Loucy (cell line): ENCODE measurements around the gene PAWR.
"Not testable (repeated sequence)": the region's sequence is repeated elsewhere in the genome, so short reads cannot be mapped to it uniquely, and the experiment has no call there.

ENCODE experiments used
- H2AFZ ChIP-seq: fragments of 200-600 bp; sonication (generic); 2 replicates; pipeline ENCODE4 v1.6.0; 2016; ENCODE audit warnings: antibody characterized with exemption, mild to moderate bottlenecking, low read length, moderate library complexity
- H3F3A ChIP-seq: fragments of 200-600 bp; 2 replicates; pipeline ENCODE4 v1.6.0; 2016; ENCODE audit warnings: antibody characterized with exemption, low read depth, mild to moderate bottlenecking
- H3K27me3 ChIP-seq: fragments of 200-600 bp; sonication (generic); 2 replicates; pipeline ENCODE4 v1.6.1; 2014; ENCODE audit warnings: low read length, mild to moderate bottlenecking; ENCODE audit not compliant: insufficient read depth, poor library complexity, severe bottlenecking
- H3K36me3 ChIP-seq: fragments of 200-600 bp; sonication (generic); 2 replicates; pipeline ENCODE4 v1.6.1; 2016; ENCODE audit warnings: low read length; ENCODE audit not compliant: insufficient read depth
- H3K4me1 ChIP-seq: fragments of 200-600 bp; sonication (generic); 2 replicates; pipeline ENCODE4 v1.5.1; 2014; ENCODE audit warnings: low read length, mild to moderate bottlenecking; ENCODE audit not compliant: insufficient read depth, poor library complexity, severe bottlenecking
- H3K4me2 ChIP-seq: fragments of 200-600 bp; sonication (generic); 2 replicates; pipeline ENCODE4 v1.6.0; 2014; ENCODE audit warnings: antibody characterized with exemption, low read length, low read depth, mild to moderate bottlenecking; ENCODE audit not compliant: poor library complexity, severe bottlenecking
- H3K4me3 ChIP-seq: fragments of 200-600 bp; sonication (generic); 2 replicates; pipeline ENCODE4 v1.5.1; 2014; ENCODE audit warnings: low read length, mild to moderate bottlenecking, mixed read lengths; ENCODE audit not compliant: poor library complexity, severe bottlenecking
- H3K79me2 ChIP-seq: fragments of 200-600 bp; sonication (generic); 2 replicates; pipeline ENCODE4 v1.6.1; 2014; ENCODE audit warnings: low read length; ENCODE audit not compliant: insufficient read depth
- H3K9ac ChIP-seq: fragments of 200-600 bp; sonication (generic); 2 replicates; pipeline ENCODE4 v1.6.0; 2014; ENCODE audit warnings: mild to moderate bottlenecking, low read depth, low read length, moderate library complexity; ENCODE audit not compliant: poor library complexity, severe bottlenecking
- H3K9me2 ChIP-seq: fragments of 200-600 bp; sonication (generic); replicated peaks from 2 replicates; pipeline ENCODE4 v1.6.1; 2016; ENCODE audit warnings: low read depth, low read length, mixed read lengths
- H3K9me3 ChIP-seq: fragments of 200-600 bp; sonication (generic); 2 replicates; pipeline ENCODE4 v1.6.1; 2014; ENCODE audit warnings: mild to moderate bottlenecking, antibody characterized with exemption, low read length, low read depth; ENCODE audit not compliant: insufficient read depth
- H4K20me1 ChIP-seq: fragments of 200-600 bp; sonication (generic); 2 replicates; pipeline ENCODE4 v1.6.0; 2014; ENCODE audit warnings: antibody characterized with exemption, low read length, mild to moderate bottlenecking; ENCODE audit not compliant: insufficient read depth, poor library complexity, severe bottlenecking
- EZH2phosphoT487 ChIP-seq: fragments of 200-600 bp; IDR thresholded peaks from 2 replicates; pipeline ENCODE4 v1.6.1; 2018; ENCODE audit warnings: antibody characterized with exemption, mild to moderate bottlenecking, moderate library complexity, borderline replicate concordance
- TF ChIP-seq, protein P1 (sequence below): fragments of 200-600 bp; sonication (generic); conservative IDR thresholded peaks from 2 replicates; pipeline ENCODE4 v1.5.1; 2014; ENCODE audit warnings: mild to moderate bottlenecking, antibody characterized with exemption, low read length

The PAWR gene

DNA sequence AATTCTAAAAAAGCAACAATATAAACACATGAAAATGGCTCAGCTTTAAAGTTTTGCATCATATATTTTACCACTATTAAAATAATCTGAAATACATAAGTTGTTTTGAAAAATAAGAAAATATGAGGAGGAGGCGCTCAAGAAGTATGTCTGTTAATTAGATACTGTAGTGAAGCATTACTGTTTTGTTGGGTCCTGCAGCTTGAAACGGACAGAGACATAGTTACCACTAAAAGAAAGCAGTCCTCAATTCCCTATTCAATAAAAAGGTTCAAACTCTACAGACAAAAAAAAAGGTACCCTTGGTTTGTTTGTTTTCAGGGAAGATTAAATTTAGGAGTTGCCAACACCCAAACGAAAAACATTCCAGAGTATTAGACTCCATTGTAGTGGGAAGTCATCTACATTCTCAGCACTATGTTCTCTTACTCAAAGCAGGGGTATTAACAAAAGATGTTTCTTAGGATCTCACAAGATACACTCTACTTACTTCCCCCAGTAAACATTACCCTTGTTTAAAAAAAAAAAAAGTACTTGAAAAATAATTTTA is 3.0 kb downstream of the PAWR start:
- Histone ChIP-seq H3K9me2 (no peaks in the 10 kb centered on the region), H2AFZ (peak overlapping the region; percentile 27; the same call in 1 of the 2 replicates), H3K4me2 (no peak overlapping the region), H3K79me2 (no peaks in the 10 kb centered on the region), H3F3A (no peaks in the 10 kb centered on the region), H4K20me1 (no peaks in the 10 kb centered on the region), H3K27me3 (no peaks in the 10 kb centered on the region), H3K36me3 (no peaks in the 10 kb centered on the region), H3K4me3 (no peak overlapping the region), H3K9ac (no peak overlapping the region), H3K9me3 (no peaks in the 10 kb centered on the region), H3K4me1 (no peaks in the 10 kb centered on the region)
- TF ChIP-seq EZH2phosphoT487, result no peak
- TF ChIP-seq, protein P1, sequence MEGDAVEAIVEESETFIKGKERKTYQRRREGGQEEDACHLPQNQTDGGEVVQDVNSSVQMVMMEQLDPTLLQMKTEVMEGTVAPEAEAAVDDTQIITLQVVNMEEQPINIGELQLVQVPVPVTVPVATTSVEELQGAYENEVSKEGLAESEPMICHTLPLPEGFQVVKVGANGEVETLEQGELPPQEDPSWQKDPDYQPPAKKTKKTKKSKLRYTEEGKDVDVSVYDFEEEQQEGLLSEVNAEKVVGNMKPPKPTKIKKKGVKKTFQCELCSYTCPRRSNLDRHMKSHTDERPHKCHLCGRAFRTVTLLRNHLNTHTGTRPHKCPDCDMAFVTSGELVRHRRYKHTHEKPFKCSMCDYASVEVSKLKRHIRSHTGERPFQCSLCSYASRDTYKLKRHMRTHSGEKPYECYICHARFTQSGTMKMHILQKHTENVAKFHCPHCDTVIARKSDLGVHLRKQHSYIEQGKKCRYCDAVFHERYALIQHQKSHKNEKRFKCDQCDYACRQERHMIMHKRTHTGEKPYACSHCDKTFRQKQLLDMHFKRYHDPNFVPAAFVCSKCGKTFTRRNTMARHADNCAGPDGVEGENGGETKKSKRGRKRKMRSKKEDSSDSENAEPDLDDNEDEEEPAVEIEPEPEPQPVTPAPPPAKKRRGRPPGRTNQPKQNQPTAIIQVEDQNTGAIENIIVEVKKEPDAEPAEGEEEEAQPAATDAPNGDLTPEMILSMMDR, result no peak

DNA sequence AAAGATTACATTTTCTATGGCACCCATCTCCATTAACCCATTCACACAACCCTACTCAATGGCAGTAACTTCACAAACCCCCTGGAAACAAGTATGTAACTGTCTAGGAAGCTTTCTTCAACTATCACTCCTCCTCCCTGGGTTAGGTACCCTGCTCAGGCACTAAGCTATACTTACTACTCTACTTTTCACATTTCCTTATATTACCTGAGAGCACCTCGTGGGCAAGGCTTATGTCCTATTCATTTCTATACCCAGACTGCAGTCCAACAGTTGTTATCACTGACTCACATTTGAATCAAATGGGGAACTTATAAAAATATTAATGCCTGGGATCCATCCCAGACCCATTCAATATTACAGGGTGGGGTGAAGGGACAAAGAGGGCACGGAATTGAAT is 4.6 kb downstream of the PAWR start:
- H4K20me1 ChIP-seq, result no peaks in the 10 kb centered on the region
- no peak overlapping the region for H3K4me3 ChIP-seq
- H3K9ac ChIP-seq, result no peak overlapping the region
- no peaks in the 10 kb centered on the region for H3F3A ChIP-seq
- H3K9me2 ChIP-seq, result no peaks in the 10 kb centered on the region
- no peak overlapping the region for H3K4me2 ChIP-seq
- no peaks in the 10 kb centered on the region for H3K27me3 ChIP-seq
- TF ChIP-seq, protein P1, result no peak
- no peak overlapping the region for H2AFZ ChIP-seq
- H3K4me1 ChIP-seq, result no peaks in the 10 kb centered on the region
- H3K79me2 ChIP-seq, result no peaks in the 10 kb centered on the region
- H3K9me3 ChIP-seq, result no peaks in the 10 kb centered on the region
- no peaks in the 10 kb centered on the region for H3K36me3 ChIP-seq

DNA sequence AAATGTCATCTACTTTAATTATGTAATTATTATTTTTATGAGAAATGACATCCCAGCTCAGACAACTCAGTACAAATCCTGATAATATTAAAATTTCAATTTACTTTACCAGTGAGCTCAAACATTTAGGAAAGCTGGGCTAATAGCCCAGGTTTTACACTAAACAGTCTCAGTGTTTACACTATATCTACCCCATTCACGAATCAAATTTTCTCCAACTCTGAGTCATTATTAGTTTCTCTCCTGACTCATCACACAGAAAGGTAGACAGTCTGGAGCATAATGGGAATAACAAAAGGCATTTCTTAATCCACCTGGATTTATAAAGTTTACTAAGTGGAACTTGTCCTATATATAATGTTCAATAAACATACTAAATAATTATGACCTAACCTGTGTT is 5.7 kb downstream of the PAWR start:
- Histone ChIP-seq H2AFZ (no peak overlapping the region), H3K27me3 (no peaks in the 10 kb centered on the region), H3K9me3 (no peaks in the 10 kb centered on the region), H3K4me1 (no peaks in the 10 kb centered on the region), H4K20me1 (no peaks in the 10 kb centered on the region), H3K4me2 (no peak overlapping the region), H3K79me2 (no peaks in the 10 kb centered on the region), H3F3A (no peaks in the 10 kb centered on the region), H3K36me3 (no peaks in the 10 kb centered on the region), H3K9ac (no peak overlapping the region), H3K9me2 (no peaks in the 10 kb centered on the region), H3K4me3 (no peak overlapping the region)
- TF ChIP-seq, protein P1, result no peak
- TF ChIP-seq EZH2phosphoT487, result no peak

DNA sequence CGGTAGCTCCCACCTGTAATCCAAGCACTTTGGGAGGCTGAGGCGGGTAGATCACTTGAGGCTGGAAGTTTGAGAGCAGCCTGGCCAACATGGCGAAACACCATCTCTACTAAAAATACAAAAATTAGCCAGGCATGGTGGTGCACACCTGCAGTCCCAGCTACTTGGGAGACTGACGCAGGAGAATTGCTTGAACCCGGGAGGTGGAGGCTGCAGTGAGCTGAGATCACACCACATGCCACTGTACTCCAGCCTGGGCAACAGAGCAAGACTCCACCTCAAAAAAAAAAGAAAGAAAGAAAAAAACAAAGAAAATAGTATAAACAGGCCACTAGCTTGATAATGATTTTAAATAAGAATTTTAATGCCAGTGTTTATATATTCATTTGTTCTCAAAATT is 6.4 kb downstream of the PAWR start:
- H3K9ac ChIP-seq, H3K4me2 ChIP-seq, H3K27me3 ChIP-seq: not testable (repeated sequence)

More for the DNA sequence above, 6.4 kb downstream of the PAWR start:
- not testable (repeated sequence) for H2AFZ ChIP-seq, H3F3A ChIP-seq, H3K4me3 ChIP-seq, H3K9me3 ChIP-seq, H4K20me1 ChIP-seq, H3K36me3 ChIP-seq, H3K79me2 ChIP-seq, H3K9me2 ChIP-seq, H3K4me1 ChIP-seq
